ENCODE data around the gene GSTT2B.
"Not testable (repeated sequence)": the region's sequence is repeated elsewhere in the genome, so short reads cannot be mapped to it uniquely, and the experiment has no call there.

DNA sequence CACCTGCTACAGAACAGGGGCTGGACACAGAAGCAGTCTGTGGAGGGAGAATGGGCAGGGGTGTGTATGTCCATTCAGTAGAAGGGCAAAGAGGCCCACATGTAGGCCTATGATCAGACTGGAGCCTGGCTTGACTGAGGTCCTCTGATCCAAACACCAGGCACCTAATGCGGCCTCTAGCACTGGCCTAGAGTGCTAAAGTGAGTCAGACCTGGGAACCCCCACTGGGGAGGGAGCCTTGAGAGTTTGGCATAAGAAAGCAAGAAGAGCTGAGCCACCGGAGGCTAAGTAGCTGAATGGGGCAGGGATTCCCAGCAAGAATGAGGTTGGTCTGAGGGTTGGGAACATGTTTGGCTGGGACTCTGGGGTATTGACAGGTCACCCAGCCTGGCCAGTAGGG is 9.6 kb downstream of the GSTT2B start:
- TF ChIP-seq, protein P1, sequence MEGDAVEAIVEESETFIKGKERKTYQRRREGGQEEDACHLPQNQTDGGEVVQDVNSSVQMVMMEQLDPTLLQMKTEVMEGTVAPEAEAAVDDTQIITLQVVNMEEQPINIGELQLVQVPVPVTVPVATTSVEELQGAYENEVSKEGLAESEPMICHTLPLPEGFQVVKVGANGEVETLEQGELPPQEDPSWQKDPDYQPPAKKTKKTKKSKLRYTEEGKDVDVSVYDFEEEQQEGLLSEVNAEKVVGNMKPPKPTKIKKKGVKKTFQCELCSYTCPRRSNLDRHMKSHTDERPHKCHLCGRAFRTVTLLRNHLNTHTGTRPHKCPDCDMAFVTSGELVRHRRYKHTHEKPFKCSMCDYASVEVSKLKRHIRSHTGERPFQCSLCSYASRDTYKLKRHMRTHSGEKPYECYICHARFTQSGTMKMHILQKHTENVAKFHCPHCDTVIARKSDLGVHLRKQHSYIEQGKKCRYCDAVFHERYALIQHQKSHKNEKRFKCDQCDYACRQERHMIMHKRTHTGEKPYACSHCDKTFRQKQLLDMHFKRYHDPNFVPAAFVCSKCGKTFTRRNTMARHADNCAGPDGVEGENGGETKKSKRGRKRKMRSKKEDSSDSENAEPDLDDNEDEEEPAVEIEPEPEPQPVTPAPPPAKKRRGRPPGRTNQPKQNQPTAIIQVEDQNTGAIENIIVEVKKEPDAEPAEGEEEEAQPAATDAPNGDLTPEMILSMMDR (IDR thresholded peaks at IDR 0.05): not testable (repeated sequence)
- TF ChIP-seq ZFX (IDR thresholded peaks at IDR 0.05; ENCODE audit: borderline replicate concordance): not testable (repeated sequence)
